ENCODE data around the gene GLOD5.

The GLOD5 gene

DNA sequence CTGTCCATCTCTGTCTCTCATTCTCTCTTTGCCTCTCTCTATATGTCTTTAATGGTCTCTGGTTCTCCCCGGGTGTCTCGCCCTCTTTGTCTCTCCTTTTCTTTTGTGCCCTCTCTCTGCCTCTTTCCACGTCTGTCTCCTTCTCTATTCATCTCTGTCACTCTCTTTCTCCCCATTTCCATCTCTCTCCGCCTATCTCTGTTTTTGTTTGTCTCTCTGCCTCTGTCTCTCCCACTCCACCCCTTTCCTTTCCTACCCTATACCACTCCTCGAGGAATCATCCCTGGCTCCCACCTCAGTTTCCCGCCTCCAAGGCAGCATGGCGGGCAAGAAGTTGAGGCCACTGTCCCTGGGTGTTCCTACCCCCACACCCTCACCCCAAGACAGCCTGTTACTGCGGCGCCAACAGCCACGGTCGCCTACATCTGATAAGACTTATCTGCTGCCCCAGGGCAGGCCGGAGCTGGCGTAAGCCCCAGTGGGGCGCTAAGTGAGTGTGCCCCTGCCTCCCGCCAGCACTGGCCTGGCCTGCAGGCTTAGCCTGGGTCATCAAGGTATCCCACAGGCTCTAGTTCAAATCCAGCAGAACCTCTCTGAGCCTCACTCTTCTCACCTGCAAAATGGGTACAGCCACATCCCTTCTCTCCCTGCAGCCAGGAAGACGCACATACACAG, 24.1 kb downstream of the GLOD5 start:
- DNase-seq (ENCODE audit: low read depth, low spot score), result no peak
- no peak overlapping the region for H3K4me3 ChIP-seq (ENCODE audit: low read depth, low read length)
- in situ Hi-C loops (cut with HindIII; ENCODE audit: low sequenced_read_pairs), result no loop called here
- TF ChIP-seq, protein P1, sequence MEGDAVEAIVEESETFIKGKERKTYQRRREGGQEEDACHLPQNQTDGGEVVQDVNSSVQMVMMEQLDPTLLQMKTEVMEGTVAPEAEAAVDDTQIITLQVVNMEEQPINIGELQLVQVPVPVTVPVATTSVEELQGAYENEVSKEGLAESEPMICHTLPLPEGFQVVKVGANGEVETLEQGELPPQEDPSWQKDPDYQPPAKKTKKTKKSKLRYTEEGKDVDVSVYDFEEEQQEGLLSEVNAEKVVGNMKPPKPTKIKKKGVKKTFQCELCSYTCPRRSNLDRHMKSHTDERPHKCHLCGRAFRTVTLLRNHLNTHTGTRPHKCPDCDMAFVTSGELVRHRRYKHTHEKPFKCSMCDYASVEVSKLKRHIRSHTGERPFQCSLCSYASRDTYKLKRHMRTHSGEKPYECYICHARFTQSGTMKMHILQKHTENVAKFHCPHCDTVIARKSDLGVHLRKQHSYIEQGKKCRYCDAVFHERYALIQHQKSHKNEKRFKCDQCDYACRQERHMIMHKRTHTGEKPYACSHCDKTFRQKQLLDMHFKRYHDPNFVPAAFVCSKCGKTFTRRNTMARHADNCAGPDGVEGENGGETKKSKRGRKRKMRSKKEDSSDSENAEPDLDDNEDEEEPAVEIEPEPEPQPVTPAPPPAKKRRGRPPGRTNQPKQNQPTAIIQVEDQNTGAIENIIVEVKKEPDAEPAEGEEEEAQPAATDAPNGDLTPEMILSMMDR (IDR thresholded peaks at IDR 0.05; ENCODE audit: low read depth, low read length), result no peak

DNA sequence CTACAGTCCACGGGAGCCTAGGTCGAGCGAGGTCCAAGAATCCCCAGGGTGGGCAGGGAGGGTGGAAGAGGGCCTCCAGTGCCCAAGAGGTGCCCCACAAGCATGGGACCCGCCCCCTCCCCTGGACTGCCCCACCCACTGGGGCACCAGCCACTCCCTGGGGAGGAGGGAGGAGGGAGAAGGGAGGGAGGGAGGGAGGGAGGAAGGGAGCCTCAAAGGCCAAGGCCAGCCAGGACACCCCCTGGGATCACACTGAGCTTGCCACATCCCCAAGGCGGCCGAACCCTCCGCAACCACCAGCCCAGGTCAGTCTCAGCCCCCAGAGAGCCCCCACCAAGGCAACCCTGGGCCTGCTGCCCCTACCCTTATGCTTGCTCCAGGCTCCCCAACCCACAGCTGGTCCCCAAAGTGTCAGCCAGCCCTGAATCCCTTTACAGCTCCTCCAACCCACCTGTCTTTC, 24.8 kb downstream of the GLOD5 start, which contains the start of gene GATA1:
TSS of gene GATA1 (plus strand) at position 250 of the 460 bp plus-strand sequence. CDS start 4,520 bp downstream, outside the sequence.
- DNase-seq (ENCODE audit: low read depth, low spot score), result no peak
- in situ Hi-C loops (cut with HindIII; ENCODE audit: low sequenced_read_pairs), result no loop called here
- TF ChIP-seq, protein P1 (IDR thresholded peaks at IDR 0.05; ENCODE audit: low read depth, low read length), result no peak

DNA sequence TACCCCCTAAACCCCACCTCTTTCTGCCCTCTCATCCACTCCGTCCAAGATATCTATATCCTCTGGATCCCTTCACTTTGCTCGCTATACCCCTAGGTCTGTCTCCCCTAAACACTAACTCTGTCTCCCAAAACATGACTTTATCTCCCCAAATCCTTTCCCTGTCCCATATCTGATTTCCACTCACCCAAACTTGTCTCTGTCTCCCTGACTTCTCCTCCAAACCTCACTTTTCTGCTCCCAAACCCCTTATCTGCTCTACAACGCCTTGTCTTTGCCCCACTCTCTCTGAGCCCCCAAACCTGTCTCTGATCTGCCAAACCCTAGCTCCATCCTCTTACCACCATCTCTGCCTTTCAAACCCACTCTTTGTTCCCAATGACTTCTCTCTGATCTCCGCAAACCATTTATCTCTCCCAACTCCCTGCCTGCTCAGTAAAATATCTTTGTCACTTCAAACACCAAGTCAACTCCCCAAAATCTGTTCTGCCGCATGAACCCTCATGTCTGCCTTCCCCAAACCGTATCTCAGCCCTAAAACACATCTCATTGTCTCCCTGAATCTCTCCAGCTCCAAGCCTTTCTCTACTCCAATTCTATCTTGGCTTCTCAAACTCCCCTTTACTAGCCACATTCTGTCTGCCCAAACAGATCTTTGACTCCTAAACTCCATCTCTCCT, 25.4 kb downstream of the GLOD5 start:
- TF ChIP-seq, protein P1 (IDR thresholded peaks at IDR 0.05; ENCODE audit: low read depth, low read length), result no peak

More for the DNA sequence above, 24.8 kb downstream of the GLOD5 start, which contains the start of gene GATA1:
- H3K4me3 ChIP-seq (ENCODE audit: low read depth, low read length), result no peak within 1 kb of the TSS

DNA sequence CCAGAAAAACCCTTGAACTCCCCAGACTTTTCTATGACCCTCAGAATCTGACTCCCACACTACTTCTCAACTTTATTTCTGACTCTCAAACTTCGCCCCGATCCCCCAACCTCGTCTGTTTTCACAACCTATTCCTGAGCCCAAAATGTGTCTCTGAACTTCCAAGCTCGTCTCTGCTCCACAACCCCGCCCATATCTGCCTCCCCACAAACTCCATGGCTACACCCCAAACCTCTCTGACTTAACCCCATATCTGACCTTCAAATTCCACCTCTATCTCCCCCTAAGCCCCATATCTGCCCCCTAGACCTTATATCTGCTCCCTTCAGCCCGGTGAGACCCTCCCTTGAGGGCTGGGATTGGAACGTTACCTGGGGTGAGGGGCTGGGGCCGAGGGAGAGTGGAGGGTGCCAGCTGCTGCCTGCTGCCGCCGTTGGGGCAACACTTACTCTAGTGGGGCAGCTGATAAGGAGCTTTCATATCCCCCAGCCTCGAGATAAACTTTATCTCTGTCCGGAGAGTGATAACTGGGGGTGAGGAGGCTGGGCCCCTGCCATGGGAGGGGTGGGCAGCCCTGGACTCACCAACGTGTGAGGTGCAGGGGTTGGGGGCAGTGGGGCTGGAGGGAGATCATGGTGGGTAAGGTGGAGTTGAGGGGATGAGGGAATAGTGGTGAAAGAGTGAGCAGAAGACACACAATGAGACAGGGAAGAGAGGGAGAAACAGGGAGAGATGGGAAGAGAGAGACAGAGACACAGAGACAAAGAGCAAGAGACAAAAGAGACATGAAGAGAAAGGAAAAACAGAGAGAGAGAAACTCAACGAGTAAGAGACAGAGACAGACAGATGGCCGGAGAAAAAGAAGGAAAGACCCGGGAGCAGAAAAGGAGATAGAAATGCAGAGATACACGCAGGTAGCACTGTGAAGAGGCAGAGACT, 26.2 kb downstream of the GLOD5 start:
- H3K4me3 ChIP-seq (ENCODE audit: low read depth, low read length), result no peak overlapping the region
- TF ChIP-seq, protein P1 (IDR thresholded peaks at IDR 0.05; ENCODE audit: low read depth, low read length), result no peak
- in situ Hi-C loops (cut with HindIII; ENCODE audit: low sequenced_read_pairs), result no loop called here
- DNase-seq (ENCODE audit: low read depth, low spot score), result no peak

More for the DNA sequence above, 25.4 kb downstream of the GLOD5 start:
- in situ Hi-C loops (cut with HindIII; ENCODE audit: low sequenced_read_pairs), result no loop called here
- no peak overlapping the region for H3K4me3 ChIP-seq (ENCODE audit: low read depth, low read length)
- no peak for DNase-seq (ENCODE audit: low read depth, low spot score)

DNA sequence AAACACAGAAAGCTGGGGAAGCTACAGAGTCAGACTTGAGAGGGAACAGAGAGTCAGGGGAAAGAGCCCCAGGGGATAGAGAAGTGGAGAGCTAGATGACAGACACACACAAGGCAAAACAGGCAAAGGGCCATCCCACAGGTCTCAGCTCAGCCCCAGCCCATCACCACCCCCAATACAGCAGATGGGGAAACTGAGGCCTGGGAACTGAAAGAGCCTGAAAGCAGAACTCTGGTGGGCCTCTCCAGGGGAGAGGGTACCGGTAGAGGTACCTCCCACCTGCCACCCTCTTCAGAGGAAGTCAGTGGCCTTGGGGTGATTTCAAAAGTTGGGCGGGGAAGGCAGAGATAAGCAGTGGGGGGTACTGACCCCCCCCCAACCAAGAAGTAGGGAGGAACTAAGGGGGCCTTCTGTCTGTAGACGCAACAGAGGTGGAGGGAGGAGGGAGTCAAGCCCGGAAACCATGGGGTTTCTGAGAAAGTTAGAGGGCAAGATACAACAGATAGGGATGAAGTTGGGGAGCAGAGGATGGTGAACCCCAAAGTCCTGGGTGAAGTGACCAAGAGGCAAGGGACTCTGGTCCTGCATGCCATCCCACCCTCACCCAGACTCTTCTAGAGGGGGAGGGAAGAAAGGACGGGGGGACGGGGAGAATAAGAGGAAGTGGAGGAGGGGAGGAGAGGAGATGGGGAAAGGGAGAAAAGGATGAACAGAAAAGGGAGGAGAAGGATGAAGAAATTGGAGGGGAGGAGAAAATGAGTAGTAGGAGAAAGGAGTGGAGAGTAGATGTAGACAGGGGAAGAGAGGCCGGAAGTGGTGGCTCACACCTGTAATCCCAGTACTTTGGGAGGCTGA, 28.0 kb downstream of the GLOD5 start:
- in situ Hi-C loops (cut with HindIII; ENCODE audit: low sequenced_read_pairs), result no loop called here
- no peak for DNase-seq (ENCODE audit: low read depth, low spot score)
- no peak overlapping the region for H3K4me3 ChIP-seq (ENCODE audit: low read depth, low read length)
- TF ChIP-seq, protein P1 (IDR thresholded peaks at IDR 0.05; ENCODE audit: low read depth, low read length), result no peak

Data from astrocyte of the spinal cord (primary cell).